GM19239 (cell line): ENCODE measurements around the gene C6orf136.
A peak's percentile ranks its signal among the peaks of the same experiment; 100 is the strongest.

Experiments used
- DNase-seq: peaks from one replicate; pipeline ENCODE4 v3.0.0; 2011; ENCODE audit warnings: low spot score; ENCODE audit not compliant: insufficient read length
- FAIRE-seq: peaks from 2 replicates; lab custom pipeline; 2011; peaks lifted over from hg19 to GRCh38; lab: Jason Lieb, UNC

C6orf136 gene

GRCh38 chr6:30615219-30615957 is 31.5 kb upstream of the C6orf136 start:
- FAIRE-seq (peak; percentile 48), DNase-seq (no peak)

DNA sequence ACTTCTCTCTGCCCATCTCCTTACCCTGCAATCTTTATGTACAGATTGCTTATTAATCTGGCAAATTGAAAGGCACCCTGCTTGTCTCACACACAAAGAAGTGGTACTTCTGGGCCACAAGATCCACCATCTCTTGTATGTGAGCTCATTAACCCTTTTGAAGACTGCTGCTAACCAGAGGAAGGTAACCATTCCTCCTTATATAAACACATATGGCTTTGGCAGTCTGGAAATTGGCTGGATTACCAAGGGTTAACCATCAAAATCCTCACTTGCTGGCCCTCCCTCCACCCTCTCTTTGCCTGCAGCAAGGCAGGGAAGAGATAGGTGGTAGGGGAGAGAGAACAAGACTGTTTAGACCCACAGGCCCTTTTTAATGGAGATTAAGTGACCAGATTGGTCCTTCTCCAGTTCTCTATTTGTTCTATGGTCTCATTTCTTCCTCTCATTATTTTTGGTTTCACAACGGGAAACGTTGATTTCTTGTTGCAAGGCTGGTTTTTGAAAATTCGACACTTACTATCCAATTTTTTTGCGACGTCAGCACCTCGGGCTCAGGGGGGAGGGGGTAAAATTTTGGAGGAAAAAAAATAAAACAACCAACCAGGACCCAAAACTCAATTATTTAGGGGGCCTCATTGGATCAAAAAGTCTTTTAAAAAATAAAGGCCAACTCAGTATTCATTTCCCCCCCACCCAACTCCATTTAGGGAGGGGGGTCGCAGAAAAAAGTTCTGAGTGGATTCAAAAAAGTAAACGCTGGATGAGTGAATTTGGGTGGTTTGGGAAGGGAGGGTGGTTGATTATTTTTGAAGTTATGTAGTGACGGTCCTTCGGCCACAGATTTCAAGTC is 30.7 kb upstream of the C6orf136 start:
- FAIRE-seq: peak; percentile 33
- DNase-seq: no peak

- FAIRE-seq: no peak
- DNase-seq: peak; percentile 52
Measured at GRCh38 chr6:30616811-30617564, 29.9 kb upstream of the C6orf136 start, which contains the start of gene PPP1R10. TSS of gene PPP1R10 (minus strand) at chr6:30617243. CDS start at chr6:30609944, 7,299 bp downstream.

GRCh38 chr6:30617565-30618269 is 29.2 kb upstream of the C6orf136 start, which contains the start of gene MRPS18B:
TSS of gene MRPS18B (plus strand) at chr6:30617840. CDS start at chr6:30617866, 26 bp downstream.
- DNase-seq: peak; percentile 59
- FAIRE-seq: peak; percentile 98

DNA sequence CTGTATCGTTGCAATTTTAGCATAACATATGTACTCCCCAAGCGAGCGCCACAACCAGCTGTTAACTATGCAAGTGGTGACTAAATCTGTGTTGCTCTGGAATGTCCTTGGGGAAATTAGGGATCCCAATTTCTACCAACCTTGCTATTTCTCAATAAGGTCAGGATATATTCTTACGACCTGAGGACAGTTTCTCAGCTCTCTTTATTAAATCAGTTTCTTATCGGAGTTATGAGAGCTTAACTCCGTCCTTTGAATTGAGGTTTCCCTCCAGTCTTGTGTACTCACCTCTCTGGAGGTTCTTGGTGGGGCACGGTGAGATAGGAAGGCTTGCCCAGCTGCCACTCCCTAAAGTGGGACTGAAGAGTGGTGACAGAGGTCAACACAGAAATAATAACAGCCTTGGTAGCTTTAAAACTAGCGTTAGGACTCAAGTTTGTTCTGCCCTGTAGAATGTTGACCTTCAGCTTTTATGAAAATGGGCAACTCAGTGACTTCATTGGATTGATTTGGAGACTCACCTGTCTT is 28.6 kb upstream of the C6orf136 start:
- DNase-seq (no peak), FAIRE-seq (no peak)

- FAIRE-seq: no peak
- DNase-seq: no peak
Measured at GRCh38 chr6:30619561-30619960, 27.4 kb upstream of the C6orf136 start.

DNA sequence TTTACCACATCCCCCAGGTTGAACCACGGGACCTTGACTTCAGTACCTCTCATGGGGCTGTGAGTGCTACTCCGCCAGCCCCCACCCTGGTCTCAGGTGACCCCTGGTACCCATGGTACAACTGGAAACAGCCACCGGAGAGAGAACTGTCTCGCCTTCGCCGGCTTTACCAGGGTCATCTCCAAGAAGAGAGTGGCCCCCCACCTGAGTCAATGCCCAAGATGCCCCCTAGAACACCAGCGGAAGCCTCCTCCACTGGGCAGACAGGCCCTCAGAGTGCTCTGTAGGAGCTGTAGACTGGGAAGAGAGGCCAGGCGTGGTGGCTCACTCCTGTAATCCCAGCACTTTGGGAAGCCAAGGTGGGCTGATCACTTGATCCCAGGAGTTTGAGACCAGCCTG is 21.4 kb upstream of the C6orf136 start:
- FAIRE-seq: no peak
- no peak for DNase-seq

GRCh38 chr6:30626484-30627366 is 20.2 kb upstream of the C6orf136 start, which contains the start of gene ATAT1:
TSS of gene ATAT1 (plus strand) at chr6:30626874.
- peak; percentile 91 for FAIRE-seq
- DNase-seq: peak; percentile 82

DNA sequence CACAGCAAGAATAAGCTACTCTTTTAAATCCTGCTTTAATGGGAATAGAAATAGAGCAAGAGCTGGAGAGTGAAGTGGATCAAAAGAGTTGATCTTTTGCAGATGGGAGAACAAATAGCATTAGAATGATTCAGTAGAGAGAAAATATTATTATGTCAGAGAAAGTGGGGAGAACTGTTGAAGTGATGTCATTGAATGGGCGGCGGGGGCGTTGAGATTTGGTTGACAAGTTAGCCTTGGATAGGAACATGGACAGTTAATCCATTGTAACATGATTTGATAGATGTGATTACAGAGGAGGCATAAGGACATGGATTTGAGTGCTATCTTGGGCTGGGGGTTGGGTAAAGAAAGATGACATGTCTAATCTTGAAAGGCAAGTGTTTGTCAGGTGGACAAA is 11.1 kb upstream of the C6orf136 start:
- DNase-seq (no peak), FAIRE-seq (no peak)

- FAIRE-seq: no peak
Measured at GRCh38 chr6:30640481-30640880, 6.5 kb upstream of the C6orf136 start.

DNA sequence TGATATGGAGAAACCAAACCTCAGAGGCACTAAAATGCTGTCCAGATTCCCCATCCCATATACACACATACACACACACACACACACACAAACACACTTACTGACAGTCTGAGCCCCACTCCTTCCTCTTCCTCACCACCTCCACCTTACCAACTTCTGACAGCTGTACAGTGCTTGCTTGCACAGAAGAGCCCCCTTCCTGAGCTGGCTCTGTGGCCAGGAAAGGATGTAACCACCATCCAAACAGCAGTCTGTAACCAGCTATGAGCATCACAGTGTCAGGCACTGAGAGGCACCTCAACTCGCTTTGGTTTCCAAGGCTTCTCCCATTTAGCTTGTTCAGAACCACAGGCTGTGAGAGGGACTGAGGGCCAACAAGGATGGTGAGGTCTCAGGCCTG is 5.9 kb upstream of the C6orf136 start:
- DNase-seq: no peak
- no peak for FAIRE-seq

More at GRCh38 chr6:30640481-30640880, 6.5 kb upstream of the C6orf136 start:
- no peak for DNase-seq

GRCh38 chr6:30643656-30644055 is 3.3 kb upstream of the C6orf136 start:
- FAIRE-seq (no peak), DNase-seq (no peak)

DNA sequence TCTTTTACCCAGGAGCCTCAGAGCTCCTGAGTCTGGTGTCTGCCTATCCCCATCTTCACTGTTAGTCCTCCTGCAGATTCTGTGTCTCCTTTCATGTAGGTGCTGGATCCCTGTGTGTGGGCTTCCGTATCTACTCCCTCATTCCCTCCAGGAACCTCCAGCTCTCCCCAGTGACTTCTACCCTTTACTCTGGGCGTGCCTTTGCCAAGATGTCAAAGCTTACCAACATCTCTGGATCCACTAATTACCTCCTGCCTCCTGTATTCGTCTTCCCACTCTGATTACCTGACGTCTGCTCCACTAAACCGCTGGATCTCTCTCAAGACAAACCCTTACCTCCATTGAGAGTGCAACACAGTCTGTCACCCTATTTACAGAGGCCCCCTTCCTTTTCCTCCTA is 2.2 kb upstream of the C6orf136 start:
- FAIRE-seq (no peak), DNase-seq (no peak)

GRCh38 chr6:30645989-30646388 is 944 bp upstream of the C6orf136 start:
- no peak for FAIRE-seq

DNA sequence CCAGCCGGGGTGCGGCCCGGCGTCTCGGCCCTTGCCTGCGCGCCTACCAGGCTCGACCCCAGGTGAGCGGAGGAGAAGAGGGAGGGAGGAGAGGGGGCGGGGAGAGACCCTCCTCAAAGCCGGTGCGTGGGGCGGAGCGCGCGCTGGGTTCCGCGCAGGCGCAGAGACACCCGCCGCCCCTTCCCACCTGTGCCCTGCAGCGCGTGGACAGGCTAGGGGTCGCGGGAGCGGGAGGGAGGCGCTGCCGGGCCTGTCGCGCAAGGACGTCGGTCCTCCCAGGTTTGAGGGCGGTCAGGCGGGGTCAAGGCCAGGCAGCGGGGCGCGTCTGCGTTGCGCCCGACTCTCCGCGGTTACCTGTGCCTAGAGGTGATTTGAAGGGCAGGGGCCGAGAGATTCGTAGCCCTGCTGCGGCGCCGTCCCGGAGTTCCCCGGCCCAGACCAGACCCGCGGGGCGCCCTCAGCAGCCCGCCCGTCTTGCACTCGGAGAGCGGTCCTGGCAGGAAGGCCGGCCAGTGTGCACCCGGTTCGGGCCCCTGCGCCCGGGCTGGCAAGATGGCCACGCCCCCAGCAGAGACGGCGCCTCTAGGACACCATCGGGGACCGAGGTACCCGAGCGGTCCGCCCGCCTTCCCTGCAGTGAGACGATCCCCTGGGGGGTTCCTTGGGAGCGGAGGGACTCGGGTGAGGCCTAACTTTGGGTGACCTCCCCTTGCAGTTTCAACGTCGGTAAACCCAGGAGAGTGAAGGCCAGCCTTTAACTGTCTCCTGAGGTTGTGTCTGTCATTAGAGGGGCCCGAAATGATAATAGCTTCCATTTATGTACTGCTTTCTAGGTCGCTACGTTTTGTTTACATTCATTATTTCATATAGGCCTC is 546 bp downstream of the C6orf136 start:
- peak; percentile 75 for DNase-seq
- FAIRE-seq: peak; percentile 21

More at GRCh38 chr6:30645989-30646388, 944 bp upstream of the C6orf136 start:
- DNase-seq: no peak

GRCh38 chr6:30651143-30651542 is 4.2 kb downstream of the C6orf136 start:
- no peak for FAIRE-seq
- no peak for DNase-seq
